Calu3 (cell line): Measurements from ENCODE around the gene PACRG. TPM values are rescaled to one million over a fixed set of nuclear protein-coding genes. Genes with fewer than 3 reads are reported as not detected.

Experiments
- BruUV-seq: library from RNA; stranded (reverse); fragments of 400-500 nt; replicated peaks from 2 replicates; lab custom pipeline; 2021; lab: Mats Ljungman, UMichigan
- CTCF ChIA-PET: fragments of 300-600 bp; sonication (Branson Sonifier 250); formaldehyde crosslinking; loops from one replicate; lab custom pipeline; 2022; ENCODE audit warnings: antibody characterized with exemption; lab: Charles Lee
- DNase-seq: peaks from one replicate; pipeline ENCODE4 v3.0.0; 2022
- H3K27ac Mint-ChIP-seq: one replicate; pipeline ENCODE4 v1.8.0; 2022; ENCODE audit warnings: mixed read lengths; ENCODE audit not compliant: unreplicated experiment
- H3K27me3 Mint-ChIP-seq: one replicate; pipeline ENCODE4 v1.8.0; 2022; ENCODE audit warnings: mixed read lengths; ENCODE audit not compliant: unreplicated experiment
- H3K36me3 Mint-ChIP-seq: one replicate; pipeline ENCODE4 v1.8.0; 2022; ENCODE audit warnings: mild to moderate bottlenecking, moderate library complexity, mixed read lengths; ENCODE audit not compliant: insufficient read depth, unreplicated experiment
- H3K4me1 Mint-ChIP-seq: one replicate; pipeline ENCODE4 v1.8.0; 2022; ENCODE audit warnings: mild to moderate bottlenecking, low read depth, mixed read lengths; ENCODE audit not compliant: unreplicated experiment
- H3K4me3 Mint-ChIP-seq: one replicate; pipeline ENCODE4 v1.8.0; 2022; ENCODE audit warnings: mild to moderate bottlenecking, low read depth, moderate library complexity, mixed read lengths; ENCODE audit not compliant: unreplicated experiment
- H3K9me3 Mint-ChIP-seq: one replicate; pipeline ENCODE4 v1.8.0; 2022; ENCODE audit warnings: low read depth, mixed read lengths; ENCODE audit not compliant: unreplicated experiment
- CTCF ChIP-seq: fragments of 200-600 bp; IDR thresholded peaks from one replicate; pipeline ENCODE4 v1.8.0; 2022; ENCODE audit warnings: antibody characterized with exemption; ENCODE audit not compliant: unreplicated experiment
- intact Hi-C: fragments of 100-400 bp; cut with micrococcal nuclease; formaldehyde crosslinking; loops from one replicate; pipeline ENCODE4 v1.10.0; 2022; ENCODE audit not compliant: unreplicated experiment
- total RNA-seq: library from RNA; stranded (reverse); gene quantifications from 2 replicates; pipeline ENCODE4 v1.2.3, GENCODE V29; 2022

The PACRG gene
- total RNA-seq, 1 experiment from 2014 or later = 1.5 TPM

- intact Hi-C loops = no loop called here
- no peaks in the 10 kb centered on the region for H3K27me3 Mint-ChIP-seq
- CTCF ChIA-PET = no interaction called here
- no peak for TF ChIP-seq CTCF
- no peak for DNase-seq
- H3K36me3 Mint-ChIP-seq = no peaks in the 10 kb centered on the region
- no peaks in the 10 kb centered on the region for H3K9me3 Mint-ChIP-seq
- H3K27ac Mint-ChIP-seq = no peak overlapping the region
- H3K4me1 Mint-ChIP-seq = no peaks in the 10 kb centered on the region
- no peak overlapping the region for H3K4me3 Mint-ChIP-seq
- no TSS peak for BruUV-seq
Measured at GRCh38 chr6:162708971-162709370, 18.8 kb upstream of the PACRG start.

- no TSS peak for BruUV-seq
- intact Hi-C loops = no loop called here
- Mint-ChIP-seq H3K27me3 (no peaks in the 10 kb centered on the region), H3K27ac (no peak overlapping the region), H3K9me3 (no peaks in the 10 kb centered on the region), H3K4me1 (no peaks in the 10 kb centered on the region), H3K4me3 (no peak overlapping the region), H3K36me3 (no peaks in the 10 kb centered on the region)
- TF ChIP-seq CTCF = no peak
- no peak for DNase-seq
- CTCF ChIA-PET = no interaction called here
Measured at GRCh38 chr6:162709431-162709830, 18.3 kb upstream of the PACRG start.

GRCh38 chr6:162710419-162710818 is 17.4 kb upstream of the PACRG start:
- Mint-ChIP-seq H3K27me3 (no peaks in the 10 kb centered on the region), H3K9me3 (no peaks in the 10 kb centered on the region), H3K27ac (no peak overlapping the region), H3K4me1 (no peaks in the 10 kb centered on the region), H3K4me3 (no peak overlapping the region), H3K36me3 (no peaks in the 10 kb centered on the region)
- TF ChIP-seq CTCF = no peak
- no TSS peak for BruUV-seq
- intact Hi-C loops = no loop called here
- no peak for DNase-seq
- CTCF ChIA-PET = no interaction called here

- H3K36me3 Mint-ChIP-seq = no peaks in the 10 kb centered on the region
- no TSS peak for BruUV-seq
- TF ChIP-seq CTCF = no peak
- no peaks in the 10 kb centered on the region for H3K27me3 Mint-ChIP-seq
- intact Hi-C loops = no loop called here
- DNase-seq = no peak
- H3K4me3 Mint-ChIP-seq = no peak overlapping the region
- no peak overlapping the region for H3K27ac Mint-ChIP-seq
- CTCF ChIA-PET = no interaction called here
- no peaks in the 10 kb centered on the region for H3K9me3 Mint-ChIP-seq
- H3K4me1 Mint-ChIP-seq = no peaks in the 10 kb centered on the region
Measured at GRCh38 chr6:162710936-162711335, 16.8 kb upstream of the PACRG start.
